WTC11 (cell line): ENCODE measurements around the gene ARHGEF10L. TPM values are rescaled to one million over a fixed set of nuclear protein-coding genes. Genes with fewer than 3 reads are reported as not detected.

ENCODE experiments used
- ATAC-seq: fragments of 200-7000 bp; cut with Tn5 transposase; 2 replicates; pipeline ENCODE4 v1.10.0; 2021; ENCODE audit warnings: mild to moderate bottlenecking, moderate library complexity
- CTCF ChIA-PET: fragments of 300-600 bp; sonication (Branson Sonifier 250); formaldehyde crosslinking; loops from one replicate; lab custom pipeline; 2021; ENCODE audit warnings: antibody characterized with exemption; lab: Charles Lee
- POLR2A ChIA-PET: fragments of 350-600 bp; sonication (Branson Sonifier 250); formaldehyde crosslinking; loops from one replicate; lab custom pipeline; 2021; ENCODE audit warnings: antibody characterized with exemption; lab: Charles Lee
- DNase-seq: peaks from one replicate; pipeline ENCODE4 v3.0.0; 2021; ENCODE audit warnings: low spot score
- H3K27ac Mint-ChIP-seq: 2 replicates; pipeline ENCODE4 v1.8.0; 2021; ENCODE audit warnings: mixed read lengths
- H3K27me3 Mint-ChIP-seq: 2 replicates; pipeline ENCODE4 v1.8.0; 2021; ENCODE audit warnings: low read depth, mild to moderate bottlenecking, moderate library complexity, mixed read lengths
- H3K36me3 Mint-ChIP-seq: 2 replicates; pipeline ENCODE4 v1.8.0; 2021; ENCODE audit warnings: mixed read lengths
- H3K4me1 Mint-ChIP-seq: 2 replicates; pipeline ENCODE4 v1.8.0; 2022; ENCODE audit warnings: mixed read lengths
- H3K4me3 Mint-ChIP-seq: 2 replicates; pipeline ENCODE4 v1.8.0; 2021; ENCODE audit warnings: mild to moderate bottlenecking, moderate library complexity, mixed read lengths
- H3K9me3 Mint-ChIP-seq: 2 replicates; pipeline ENCODE4 v1.8.0; 2021; ENCODE audit warnings: mixed read lengths
- CREM ChIP-seq: sonication (generic); formaldehyde crosslinking; IDR thresholded peaks from 2 replicates; pipeline ENCODE4 v1.8.1; 2022; ENCODE audit warnings: mild to moderate bottlenecking, missing genetic modification reagents, moderate library complexity
- NR3C1 ChIP-seq: sonication (generic); formaldehyde crosslinking; conservative IDR thresholded peaks from 2 replicates; pipeline ENCODE4 v1.8.1; 2023; ENCODE audit warnings: low read depth, mild to moderate bottlenecking, missing genetic modification reagents
- SP1 ChIP-seq: sonication (generic); formaldehyde crosslinking; conservative IDR thresholded peaks from 2 replicates; pipeline ENCODE4 v1.8.1; 2022; ENCODE audit warnings: missing genetic modification reagents
- USF1 ChIP-seq: sonication (generic); formaldehyde crosslinking; IDR thresholded peaks from 2 replicates; pipeline ENCODE4 v1.8.0; 2022; ENCODE audit warnings: mild to moderate bottlenecking, missing genetic modification reagents
- ZMAT4 ChIP-seq: fragments of 250-450 bp; sonication (Bioruptor Pico); IDR thresholded peaks from 2 replicates; pipeline ENCODE4 v1.9.0; 2021; ENCODE audit warnings: mild to moderate bottlenecking
- ZNF121 ChIP-seq: sonication (generic); formaldehyde crosslinking; IDR thresholded peaks from 2 replicates; pipeline ENCODE4 v1.8.0; 2023; ENCODE audit warnings: missing genetic modification reagents
- ZNF138 ChIP-seq: sonication (generic); formaldehyde crosslinking; conservative IDR thresholded peaks from 2 replicates; pipeline ENCODE4 v1.8.1; 2022; ENCODE audit warnings: mild to moderate bottlenecking, moderate library complexity, missing genetic modification reagents
- ZNF317 ChIP-seq: sonication (generic); formaldehyde crosslinking; IDR thresholded peaks from 2 replicates; pipeline ENCODE4 v1.8.1; 2023; ENCODE audit warnings: low read depth, mild to moderate bottlenecking, moderate library complexity, missing genetic modification reagents, borderline replicate concordance
- ZNF671 ChIP-seq: fragments of 250-450 bp; sonication (Bioruptor Pico); IDR thresholded peaks from 2 replicates; pipeline ENCODE4 v1.8.0; 2021; ENCODE audit warnings: mild to moderate bottlenecking
- total RNA-seq: library from RNA; stranded (reverse); gene quantifications from 3 replicates; pipeline ENCODE4 v1.2.3, GENCODE V29; 2021
- TF ChIP-seq, protein P1 (sequence below): sonication (generic); formaldehyde crosslinking; IDR thresholded peaks from 2 replicates; pipeline ENCODE4 v1.8.0; 2023; ENCODE audit warnings: mild to moderate bottlenecking, missing genetic modification reagents
- TF ChIP-seq, protein P2 (sequence below): fragments of 250-450 bp; sonication (Bioruptor Pico); conservative IDR thresholded peaks from 2 replicates; pipeline ENCODE4 v1.9.0; 2021; ENCODE audit warnings: mild to moderate bottlenecking
- TF ChIP-seq, protein P3 (sequence below): sonication (generic); formaldehyde crosslinking; IDR thresholded peaks from 2 replicates; pipeline ENCODE4 v1.8.1; 2022; ENCODE audit warnings: mild to moderate bottlenecking, missing genetic modification reagents, moderate library complexity, borderline replicate concordance

ARHGEF10L gene
- total RNA-seq, 1 experiment from 2014 or later = 34.4 TPM

DNA sequence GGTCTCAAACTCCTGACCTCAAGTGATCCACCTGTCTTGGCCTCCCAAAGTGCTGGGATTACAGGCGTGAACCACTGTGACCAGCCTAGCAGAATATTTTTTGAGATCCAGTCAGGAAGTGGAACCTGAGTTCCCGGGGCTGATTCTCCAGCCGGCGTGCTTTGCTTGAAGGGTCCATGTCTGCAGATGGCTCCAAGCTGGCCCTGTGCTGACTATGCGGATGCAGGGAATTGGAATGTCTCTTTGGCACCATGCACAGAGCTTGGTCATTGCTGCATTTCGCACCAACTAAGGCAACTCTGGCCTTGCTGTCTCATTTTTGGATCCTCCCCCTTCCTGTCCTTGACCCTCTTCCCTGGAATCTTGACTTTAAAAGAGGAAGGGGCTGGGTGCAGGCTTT, 28.1 kb downstream of the ARHGEF10L start:
- TF ChIP-seq, protein P1, sequence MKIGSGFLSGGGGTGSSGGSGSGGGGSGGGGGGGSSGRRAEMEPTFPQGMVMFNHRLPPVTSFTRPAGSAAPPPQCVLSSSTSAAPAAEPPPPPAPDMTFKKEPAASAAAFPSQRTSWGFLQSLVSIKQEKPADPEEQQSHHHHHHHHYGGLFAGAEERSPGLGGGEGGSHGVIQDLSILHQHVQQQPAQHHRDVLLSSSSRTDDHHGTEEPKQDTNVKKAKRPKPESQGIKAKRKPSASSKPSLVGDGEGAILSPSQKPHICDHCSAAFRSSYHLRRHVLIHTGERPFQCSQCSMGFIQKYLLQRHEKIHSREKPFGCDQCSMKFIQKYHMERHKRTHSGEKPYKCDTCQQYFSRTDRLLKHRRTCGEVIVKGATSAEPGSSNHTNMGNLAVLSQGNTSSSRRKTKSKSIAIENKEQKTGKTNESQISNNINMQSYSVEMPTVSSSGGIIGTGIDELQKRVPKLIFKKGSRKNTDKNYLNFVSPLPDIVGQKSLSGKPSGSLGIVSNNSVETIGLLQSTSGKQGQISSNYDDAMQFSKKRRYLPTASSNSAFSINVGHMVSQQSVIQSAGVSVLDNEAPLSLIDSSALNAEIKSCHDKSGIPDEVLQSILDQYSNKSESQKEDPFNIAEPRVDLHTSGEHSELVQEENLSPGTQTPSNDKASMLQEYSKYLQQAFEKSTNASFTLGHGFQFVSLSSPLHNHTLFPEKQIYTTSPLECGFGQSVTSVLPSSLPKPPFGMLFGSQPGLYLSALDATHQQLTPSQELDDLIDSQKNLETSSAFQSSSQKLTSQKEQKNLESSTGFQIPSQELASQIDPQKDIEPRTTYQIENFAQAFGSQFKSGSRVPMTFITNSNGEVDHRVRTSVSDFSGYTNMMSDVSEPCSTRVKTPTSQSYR (CRISPR knock-in tag) = no peak
- TF ChIP-seq ZNF121 (no peak), ZNF317 (CRISPR knock-in tag) (no peak), ZNF138 (CRISPR knock-in tag) (no peak), ZMAT4 (CRISPR knock-in tag) (no peak), SP1 (CRISPR knock-in tag) (no peak)
- TF ChIP-seq, protein P2, sequence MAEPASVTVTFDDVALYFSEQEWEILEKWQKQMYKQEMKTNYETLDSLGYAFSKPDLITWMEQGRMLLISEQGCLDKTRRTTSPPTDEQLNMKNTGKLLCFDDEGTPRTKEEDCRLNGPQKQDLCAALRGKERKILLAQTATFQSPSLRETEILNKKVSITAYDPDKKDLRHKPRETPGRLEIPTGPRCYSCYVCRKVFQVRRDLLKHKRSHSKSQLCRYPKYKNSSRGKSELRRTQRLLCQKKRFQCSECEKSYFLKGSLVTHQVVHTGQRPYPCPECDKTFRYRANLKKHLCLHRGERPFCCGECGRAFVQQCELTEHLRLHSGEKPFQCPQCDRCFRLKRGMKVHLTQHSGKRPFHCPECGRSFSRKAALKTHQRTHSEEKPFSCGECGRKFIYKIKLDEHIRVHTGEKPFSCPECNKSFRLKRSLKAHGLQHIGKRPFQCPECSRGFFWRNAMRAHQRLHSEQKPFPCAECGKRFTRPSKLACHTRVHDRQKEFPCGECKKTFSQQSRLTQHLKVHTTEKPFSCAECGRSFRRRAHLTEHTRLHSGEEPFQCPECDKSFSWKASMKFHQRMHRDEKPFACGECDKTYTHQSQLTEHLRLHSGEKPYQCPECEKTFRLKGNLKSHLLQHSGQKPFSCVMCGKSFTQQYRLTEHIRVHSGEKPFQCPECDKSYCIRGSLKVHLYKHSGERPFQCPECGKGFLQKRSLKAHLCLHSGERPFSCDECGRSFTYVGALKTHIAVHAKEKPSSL (CRISPR knock-in tag) = no peak
- DNase-seq = no peak

DNA sequence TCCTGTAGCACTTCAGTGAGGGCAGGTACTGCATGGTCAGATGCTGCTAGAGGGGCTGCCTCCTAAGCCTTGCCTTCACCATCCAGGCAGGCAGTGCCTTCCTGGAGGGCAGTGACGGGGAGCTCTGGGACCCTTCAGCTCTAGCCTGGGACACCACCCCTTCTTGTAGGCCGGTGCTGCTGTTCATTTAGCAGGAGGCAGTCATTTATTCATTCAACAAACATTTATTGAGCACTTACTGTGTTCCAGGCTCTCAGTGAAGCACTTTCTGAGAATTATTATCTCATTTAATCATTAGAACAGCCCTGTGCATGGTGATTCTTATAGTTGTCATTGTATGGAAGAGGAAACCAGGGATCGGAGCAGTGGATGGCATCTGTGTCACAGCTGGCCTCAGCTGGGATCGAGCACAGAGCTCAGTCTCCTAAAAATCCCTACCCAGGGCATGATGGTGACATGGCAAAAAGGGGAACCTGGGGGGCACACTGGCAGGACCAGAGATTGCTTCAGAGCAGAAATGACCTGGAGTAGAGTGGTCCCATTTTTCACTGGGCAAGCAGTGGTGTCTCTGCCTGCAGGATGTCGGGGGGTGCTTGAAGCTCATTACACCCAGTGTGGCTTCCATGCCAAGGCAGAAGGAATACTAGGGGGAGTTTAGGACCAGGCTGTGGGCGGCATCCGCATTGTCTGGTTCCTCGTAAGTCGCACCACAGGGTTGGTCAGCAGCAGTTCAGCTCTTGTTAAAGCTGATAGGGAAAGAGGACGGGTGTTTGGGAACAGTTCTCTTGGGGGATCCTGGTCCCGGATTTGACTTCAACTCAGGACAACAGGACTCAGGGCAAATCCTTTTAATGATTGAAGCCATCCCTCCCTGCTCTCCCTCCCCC, 28.8 kb downstream of the ARHGEF10L start:
- no peak for DNase-seq
- POLR2A ChIA-PET = interaction anchor here (0.8 kb wide), 1 partner anchor 74 kb away, joined by 3 read pairs; no protein-coding TSS in a partner anchor

More for the DNA sequence above, 28.1 kb downstream of the ARHGEF10L start:
- ChIA-PET POLR2A (interaction anchor here (1.1 kb wide), 1 partner anchor 20 kb away, joined by 3 read pairs; no protein-coding TSS in a partner anchor), CTCF (interaction anchor here (0.8 to 3.3 kb wide), 6 partner anchors 8 to 66 kb away, joined by 3 to 14 read pairs (median 9); no protein-coding TSS in a partner anchor)
- H3K4me3 Mint-ChIP-seq = no peak overlapping the region
- H3K36me3 Mint-ChIP-seq = no peaks in the 10 kb centered on the region
- no peaks in the 10 kb centered on the region for H3K9me3 Mint-ChIP-seq
- H3K27me3 Mint-ChIP-seq = no peaks in the 10 kb centered on the region
- H3K27ac Mint-ChIP-seq = no peak overlapping the region
- peaks cover 82% of the 10 kb centered on the region for H3K4me1 Mint-ChIP-seq
- no peak for ATAC-seq

More for the DNA sequence above, 28.8 kb downstream of the ARHGEF10L start:
- CTCF ChIA-PET = interaction anchor here (0.8 to 3.3 kb wide), 9 partner anchors 9 to 66 kb away, joined by 3 to 14 read pairs (median 5); no protein-coding TSS in a partner anchor
- H3K4me1 Mint-ChIP-seq = peaks cover 84% of the 10 kb centered on the region
- no peak for TF ChIP-seq NR3C1 (CRISPR knock-in tag)
- no peak for TF ChIP-seq SP1 (CRISPR knock-in tag)
- TF ChIP-seq, protein P3, sequence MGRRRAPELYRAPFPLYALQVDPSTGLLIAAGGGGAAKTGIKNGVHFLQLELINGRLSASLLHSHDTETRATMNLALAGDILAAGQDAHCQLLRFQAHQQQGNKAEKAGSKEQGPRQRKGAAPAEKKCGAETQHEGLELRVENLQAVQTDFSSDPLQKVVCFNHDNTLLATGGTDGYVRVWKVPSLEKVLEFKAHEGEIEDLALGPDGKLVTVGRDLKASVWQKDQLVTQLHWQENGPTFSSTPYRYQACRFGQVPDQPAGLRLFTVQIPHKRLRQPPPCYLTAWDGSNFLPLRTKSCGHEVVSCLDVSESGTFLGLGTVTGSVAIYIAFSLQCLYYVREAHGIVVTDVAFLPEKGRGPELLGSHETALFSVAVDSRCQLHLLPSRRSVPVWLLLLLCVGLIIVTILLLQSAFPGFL = no peak
- no peak for TF ChIP-seq ZNF671 (CRISPR knock-in tag)
- no peak for TF ChIP-seq CREM (CRISPR knock-in tag)
- no peak for TF ChIP-seq USF1 (CRISPR knock-in tag)
- no peaks in the 10 kb centered on the region for H3K27me3 Mint-ChIP-seq
- H3K36me3 Mint-ChIP-seq = no peaks in the 10 kb centered on the region
- H3K9me3 Mint-ChIP-seq = no peaks in the 10 kb centered on the region
- H3K4me3 Mint-ChIP-seq = no peak overlapping the region
- H3K27ac Mint-ChIP-seq = peak overlapping the region; percentile 78
- no peak for ATAC-seq
